ENCODE measurements around the gene SCD5.
A peak's percentile ranks its signal among the peaks of the same experiment; 100 is the strongest.

Gene SCD5

GRCh38 chr4:82666970-82667665 lies 131.5 kb downstream of the SCD5 start:
- H3K4me1 Mint-ChIP-seq: peaks cover 14% of the 10 kb centered on the region
- no peak for TF ChIP-seq CTCF (IDR thresholded peaks at IDR 0.05; ENCODE audit: unreplicated experiment in 3 of 3)
- peaks cover 26% of the 10 kb centered on the region for H3K36me3 Mint-ChIP-seq (ENCODE audit: low read depth)
- peaks cover 24% of the 10 kb centered on the region for H3K9me3 Mint-ChIP-seq
- H3K4me3 Mint-ChIP-seq: no peak overlapping the region
- no peak overlapping the region for H3K27ac Mint-ChIP-seq
- no peaks in the 10 kb centered on the region for H3K27me3 Mint-ChIP-seq (ENCODE audit: low read depth)

GRCh38 chr4:82661181-82661992 lies 137.2 kb downstream of the SCD5 start:
- Mint-ChIP-seq H3K27me3 (ENCODE audit: low read depth) (no peaks in the 10 kb centered on the region), H3K36me3 (ENCODE audit: low read depth) (peaks cover 6% of the 10 kb centered on the region), H3K4me1 (no peaks in the 10 kb centered on the region), H3K27ac (peak overlapping the region in 1 of 3 experiments; percentile 19), H3K4me3 (no peak overlapping the region), H3K9me3 (peaks cover 18% of the 10 kb centered on the region)
- no peak for TF ChIP-seq CTCF (IDR thresholded peaks at IDR 0.05; ENCODE audit: unreplicated experiment in 3 of 3)

GRCh38 chr4:82652062-82652461 lies 146.5 kb downstream of the SCD5 start:
- Mint-ChIP-seq H3K27me3 (ENCODE audit: low read depth) (no peaks in the 10 kb centered on the region), H3K36me3 (ENCODE audit: low read depth) (peaks cover 3% of the 10 kb centered on the region), H3K4me1 (peaks cover 5% of the 10 kb centered on the region), H3K9me3 (no peaks in the 10 kb centered on the region), H3K27ac (no peak overlapping the region), H3K4me3 (no peak overlapping the region)
- no peak for TF ChIP-seq CTCF (IDR thresholded peaks at IDR 0.05; ENCODE audit: unreplicated experiment in 3 of 3)

GRCh38 chr4:82650868-82651267 lies 147.7 kb downstream of the SCD5 start:
- no peaks in the 10 kb centered on the region for H3K27me3 Mint-ChIP-seq (ENCODE audit: low read depth)
- no peak for TF ChIP-seq CTCF (IDR thresholded peaks at IDR 0.05; ENCODE audit: unreplicated experiment in 3 of 3)
- peaks cover 3% of the 10 kb centered on the region for H3K36me3 Mint-ChIP-seq (ENCODE audit: low read depth)
- no peak overlapping the region for H3K27ac Mint-ChIP-seq
- no peak overlapping the region for H3K4me3 Mint-ChIP-seq
- H3K9me3 Mint-ChIP-seq: no peaks in the 10 kb centered on the region
- peaks cover 14% of the 10 kb centered on the region for H3K4me1 Mint-ChIP-seq

GRCh38 chr4:82648356-82648755 lies 150.2 kb downstream of the SCD5 start:
- TF ChIP-seq CTCF (IDR thresholded peaks at IDR 0.05; ENCODE audit: unreplicated experiment in 3 of 3): no peak
- Mint-ChIP-seq H3K4me1 (peaks cover 25% of the 10 kb centered on the region), H3K27me3 (ENCODE audit: low read depth) (no peaks in the 10 kb centered on the region), H3K4me3 (no peak overlapping the region), H3K9me3 (no peaks in the 10 kb centered on the region), H3K36me3 (ENCODE audit: low read depth) (peaks cover 3% of the 10 kb centered on the region), H3K27ac (no peak overlapping the region)
